ENCODE measurements around the gene ANKRD39.
A peak's percentile ranks its signal among the peaks of the same experiment; 100 is the strongest.

Gene ANKRD39

GRCh38 chr2:96888072-96889011, 30.5 kb upstream of the ANKRD39 start:
- DNase-seq (ENCODE audit: low spot score) (no peak), FAIRE-seq (peak; percentile 65)

DNA sequence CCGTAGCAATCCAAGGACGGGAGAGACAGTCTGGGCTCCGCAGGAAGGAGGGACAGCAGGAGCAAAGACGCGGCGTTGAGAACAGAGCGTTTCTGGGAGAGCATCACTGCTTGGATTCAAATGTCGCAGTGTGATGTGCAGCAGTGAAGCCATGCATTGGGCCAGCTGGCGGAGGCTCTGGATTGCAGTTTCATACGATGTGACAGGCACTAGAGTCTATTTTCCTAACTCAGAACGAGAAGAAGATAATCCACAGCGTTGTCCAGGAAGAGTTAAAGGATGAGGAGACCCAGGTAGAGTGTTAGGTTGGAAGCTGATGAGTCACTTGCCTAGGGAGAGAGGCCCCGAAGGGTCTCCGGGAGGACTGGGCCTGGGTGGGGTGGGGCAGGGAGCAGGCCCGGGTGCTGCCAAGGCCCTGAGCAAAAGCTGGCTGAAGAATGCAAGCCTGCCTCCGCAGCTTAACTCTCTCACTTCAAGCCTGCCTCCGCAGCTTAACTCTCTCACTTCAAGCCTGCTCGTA, 29.7 kb upstream of the ANKRD39 start:
- no peak for FAIRE-seq

DNA sequence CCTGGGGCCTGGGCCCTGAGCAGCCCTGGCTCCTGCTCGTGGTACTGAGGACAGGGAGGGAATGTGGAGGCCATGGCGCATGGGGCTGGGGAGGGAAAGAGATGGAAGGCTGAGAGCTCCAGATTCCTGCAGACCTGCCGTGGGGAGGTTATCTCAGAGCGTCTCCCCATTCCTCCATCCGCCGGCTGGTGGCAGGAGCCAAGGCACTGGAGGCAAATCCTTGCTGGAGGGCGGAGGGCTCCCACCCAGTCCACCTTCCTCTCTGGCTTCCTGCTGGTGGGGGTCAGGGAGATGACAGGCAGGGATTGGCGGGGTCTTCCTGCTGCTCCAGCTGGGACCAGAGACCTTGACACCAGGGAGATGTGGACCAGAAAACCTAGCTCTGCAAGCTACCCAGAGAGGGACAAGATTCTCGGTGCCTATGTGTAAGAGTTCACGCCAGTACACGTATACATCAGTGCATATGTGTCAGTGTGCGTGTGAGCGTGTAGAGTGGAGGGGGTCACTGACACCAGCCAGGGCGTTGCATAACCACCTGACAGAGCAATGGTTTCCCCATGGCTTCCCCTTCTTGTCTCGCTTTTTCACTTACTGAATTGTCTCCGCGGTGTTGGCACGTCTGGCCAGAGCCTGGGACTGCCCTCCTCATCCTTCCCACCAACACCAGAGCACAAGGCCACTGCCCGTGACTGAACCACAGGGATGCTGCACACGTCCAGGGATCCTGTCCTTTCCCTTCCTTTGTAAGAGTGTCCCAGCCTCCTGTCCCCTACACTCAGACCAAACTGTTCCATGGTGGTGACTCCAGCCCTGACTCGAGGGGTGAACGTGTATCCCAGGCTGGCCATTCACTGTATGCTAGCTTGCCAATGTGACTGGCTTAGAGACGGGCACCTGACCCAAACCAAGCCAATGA, 27.9 kb upstream of the ANKRD39 start:
- peak; percentile 79 for FAIRE-seq

More for the DNA sequence above, 29.7 kb upstream of the ANKRD39 start:
- DNase-seq (ENCODE audit: low spot score) = no peak

DNA sequence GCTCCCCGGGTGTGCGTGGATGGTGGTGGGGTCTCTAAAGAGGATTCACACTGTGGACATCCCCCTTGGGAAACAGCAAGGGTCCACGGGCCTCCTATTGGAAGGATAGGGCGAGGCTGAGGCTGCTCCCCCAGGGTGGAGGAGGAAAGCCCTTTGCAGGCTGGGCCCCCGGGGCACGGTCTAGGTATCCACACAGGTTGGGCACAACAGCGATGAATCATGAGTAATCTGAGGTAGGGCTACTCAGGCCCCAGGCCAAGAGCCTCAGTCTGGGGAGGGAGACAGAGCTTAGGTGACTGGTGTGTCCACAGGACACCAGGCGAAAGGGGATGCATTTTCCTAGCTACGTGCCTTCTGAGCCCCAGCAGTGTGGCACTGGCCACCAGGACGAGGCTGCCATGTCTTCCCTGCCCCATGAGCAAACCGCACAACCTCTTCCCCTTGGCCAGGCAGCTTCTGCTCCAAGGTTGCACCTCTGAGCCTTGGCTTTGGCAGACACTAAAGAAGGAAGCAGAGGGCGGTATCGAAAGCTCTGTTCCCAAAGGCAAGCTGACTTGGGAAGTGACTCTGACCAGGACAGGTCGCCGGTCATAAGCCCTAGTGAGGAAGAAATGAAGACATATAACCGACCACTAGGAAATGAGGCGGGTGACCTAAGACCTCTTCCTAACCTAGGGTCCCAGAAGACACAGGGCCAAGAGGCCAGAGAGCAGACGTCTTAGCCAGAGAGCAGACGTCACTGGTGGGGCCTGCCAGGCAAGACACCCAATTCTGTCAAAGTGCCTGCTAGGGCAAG, 26.7 kb upstream of the ANKRD39 start:
- DNase-seq (ENCODE audit: low spot score) (no peak), FAIRE-seq (no peak)

More for the DNA sequence above, 27.9 kb upstream of the ANKRD39 start:
- DNase-seq (ENCODE audit: low spot score) = no peak

DNA sequence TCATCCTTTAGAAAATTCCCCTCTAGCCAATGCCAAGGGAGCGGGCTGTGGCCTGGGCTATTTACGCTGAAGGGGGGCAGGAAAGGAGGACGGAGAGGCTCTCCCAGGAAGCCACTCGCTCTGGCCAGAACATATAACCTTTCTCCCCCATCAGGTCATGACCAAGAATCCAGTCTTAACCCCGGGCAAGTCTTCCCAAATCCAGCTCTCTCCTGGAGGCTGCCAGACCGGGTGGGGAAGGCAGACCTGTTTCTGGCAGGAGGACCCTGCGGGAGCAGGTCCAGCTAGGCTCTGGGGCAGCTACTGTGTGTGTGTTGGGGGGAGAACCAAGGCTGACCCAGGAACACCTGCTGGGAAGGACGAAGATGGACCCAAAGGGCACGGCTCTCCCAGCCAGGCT, 25.5 kb upstream of the ANKRD39 start:
- FAIRE-seq (no peak), DNase-seq (ENCODE audit: low spot score) (no peak)

DNA sequence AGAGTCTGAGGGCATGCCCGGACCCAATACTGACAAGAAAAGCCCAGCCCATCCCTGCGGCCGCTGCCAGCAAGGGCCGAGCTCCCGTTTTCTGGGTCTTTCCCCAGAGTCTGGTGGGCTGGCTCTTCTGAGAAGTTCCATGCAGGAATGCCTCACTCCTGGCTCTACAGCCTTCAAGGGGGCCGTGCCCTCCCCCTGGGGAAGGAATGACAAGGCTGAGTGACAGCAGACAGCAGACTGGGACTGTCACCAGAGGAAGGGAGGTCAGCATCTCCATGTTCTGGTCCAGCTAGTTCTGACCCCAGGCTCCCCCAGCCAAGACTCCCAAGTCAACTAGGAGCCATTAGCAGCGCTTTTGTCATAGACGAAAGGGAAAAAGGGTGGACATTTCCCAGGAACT, 25.1 kb upstream of the ANKRD39 start:
- DNase-seq (ENCODE audit: low spot score) (no peak), FAIRE-seq (no peak)

- DNase-seq (ENCODE audit: low spot score) (no peak), FAIRE-seq (peak; percentile 13)
Observed at GRCh38 chr2:96882230-96882629, 24.4 kb upstream of the ANKRD39 start.

GRCh38 chr2:96881349-96882195, 23.8 kb upstream of the ANKRD39 start:
- FAIRE-seq = no peak
- no peak for DNase-seq (ENCODE audit: low spot score)

- FAIRE-seq = no peak
Observed at GRCh38 chr2:96880891-96881273, 23.1 kb upstream of the ANKRD39 start.

DNA sequence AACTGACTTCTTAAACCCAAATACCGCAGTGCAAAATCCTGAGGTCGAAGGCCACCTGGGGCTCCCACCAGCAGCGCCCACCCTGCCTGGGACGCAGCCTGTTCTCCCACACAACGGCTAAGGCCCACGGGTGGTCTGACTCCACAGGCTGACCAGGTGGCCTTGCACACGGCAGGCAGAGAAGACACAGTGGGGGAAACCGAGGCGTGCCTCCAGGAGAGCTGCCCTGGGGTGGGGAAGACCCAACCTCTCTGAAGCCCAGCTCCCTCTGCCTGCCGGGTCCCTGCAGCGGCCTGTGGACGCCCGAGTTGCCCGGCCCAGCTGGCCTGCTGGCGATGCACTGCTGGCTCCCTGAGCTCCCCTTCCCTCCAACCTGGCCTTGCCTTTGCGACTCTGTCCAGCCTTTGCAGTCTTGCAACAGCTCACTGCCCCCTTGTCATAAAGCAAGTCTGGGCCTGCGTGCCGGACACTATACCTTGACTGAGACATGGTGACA, 21.8 kb upstream of the ANKRD39 start:
- FAIRE-seq = no peak
- DNase-seq (ENCODE audit: low spot score) = no peak

More at GRCh38 chr2:96880891-96881273, 23.1 kb upstream of the ANKRD39 start:
- no peak for DNase-seq (ENCODE audit: low spot score)

GRCh38 chr2:96878796-96879544, 21.2 kb upstream of the ANKRD39 start:
- FAIRE-seq (no peak), DNase-seq (ENCODE audit: low spot score) (no peak)

- DNase-seq (ENCODE audit: low spot score) (no peak), FAIRE-seq (no peak)
Observed at GRCh38 chr2:96878171-96878570, 20.4 kb upstream of the ANKRD39 start.

- DNase-seq (ENCODE audit: low spot score) = no peak
- FAIRE-seq = no peak
Observed at GRCh38 chr2:96877631-96878092, 19.8 kb upstream of the ANKRD39 start.

DNA sequence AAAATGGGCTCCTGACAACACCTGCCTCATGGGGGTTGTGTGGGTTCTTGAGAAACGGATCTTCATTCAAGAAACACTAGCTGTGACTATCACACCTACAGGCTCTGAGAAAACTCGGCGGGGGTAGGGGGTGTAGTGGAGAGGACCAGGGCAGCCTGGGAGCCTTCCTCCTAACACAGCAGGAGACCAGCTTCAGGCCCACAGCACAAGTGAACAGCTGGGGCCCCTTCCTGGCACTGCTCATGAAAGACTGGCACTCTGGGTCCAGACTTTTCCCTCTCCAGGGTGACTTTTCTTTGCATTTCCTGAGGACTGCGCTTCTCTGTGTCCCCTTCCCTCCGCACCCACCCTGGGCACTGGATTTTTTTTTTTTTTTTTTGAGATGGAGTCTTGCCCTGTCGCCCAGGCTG, 19.2 kb upstream of the ANKRD39 start:
- FAIRE-seq (no peak), DNase-seq (ENCODE audit: low spot score) (no peak)

DNA sequence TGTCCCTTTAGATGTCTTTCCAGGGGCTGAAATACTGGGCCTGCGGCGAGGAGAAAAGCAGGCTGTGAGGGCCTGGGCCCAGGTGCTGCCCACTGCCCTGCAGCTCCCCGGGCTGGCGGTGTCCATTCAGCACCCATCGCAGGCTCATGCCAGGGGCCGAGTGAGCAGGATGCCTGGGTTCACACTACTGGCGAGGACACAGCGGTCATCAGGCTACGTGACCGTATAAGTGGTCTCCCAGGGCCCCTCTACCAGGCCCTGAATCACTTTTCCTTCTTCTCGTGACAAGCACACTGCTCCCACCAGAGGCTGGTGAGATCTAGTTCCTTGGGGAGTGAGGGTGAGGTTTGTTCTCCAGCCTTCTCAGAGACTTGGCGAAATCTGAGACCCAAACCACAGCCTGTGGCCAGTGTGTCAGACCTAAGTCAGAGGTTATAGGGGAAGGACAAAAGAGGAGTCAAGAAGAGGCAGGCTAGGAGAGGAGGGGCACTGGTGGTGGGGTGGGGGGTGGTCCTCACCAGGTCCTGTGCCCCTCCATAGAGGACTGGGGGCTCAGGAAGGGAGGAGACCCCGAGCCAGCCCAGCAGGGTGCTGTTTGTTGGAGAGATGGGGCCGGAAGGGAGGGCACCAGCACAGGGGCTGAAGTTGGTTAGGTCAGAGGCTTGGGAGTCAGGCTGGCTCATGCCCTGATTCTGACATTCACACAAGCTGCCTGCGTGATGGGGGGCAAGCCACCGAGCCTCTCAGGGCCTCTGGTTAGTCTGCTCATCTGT, 18.6 kb upstream of the ANKRD39 start:
- DNase-seq (ENCODE audit: low spot score) (peak; percentile 50), FAIRE-seq (no peak)

GRCh38 chr2:96875498-96876268, 17.9 kb upstream of the ANKRD39 start:
- no peak for FAIRE-seq
- DNase-seq (ENCODE audit: low spot score) = no peak

DNA sequence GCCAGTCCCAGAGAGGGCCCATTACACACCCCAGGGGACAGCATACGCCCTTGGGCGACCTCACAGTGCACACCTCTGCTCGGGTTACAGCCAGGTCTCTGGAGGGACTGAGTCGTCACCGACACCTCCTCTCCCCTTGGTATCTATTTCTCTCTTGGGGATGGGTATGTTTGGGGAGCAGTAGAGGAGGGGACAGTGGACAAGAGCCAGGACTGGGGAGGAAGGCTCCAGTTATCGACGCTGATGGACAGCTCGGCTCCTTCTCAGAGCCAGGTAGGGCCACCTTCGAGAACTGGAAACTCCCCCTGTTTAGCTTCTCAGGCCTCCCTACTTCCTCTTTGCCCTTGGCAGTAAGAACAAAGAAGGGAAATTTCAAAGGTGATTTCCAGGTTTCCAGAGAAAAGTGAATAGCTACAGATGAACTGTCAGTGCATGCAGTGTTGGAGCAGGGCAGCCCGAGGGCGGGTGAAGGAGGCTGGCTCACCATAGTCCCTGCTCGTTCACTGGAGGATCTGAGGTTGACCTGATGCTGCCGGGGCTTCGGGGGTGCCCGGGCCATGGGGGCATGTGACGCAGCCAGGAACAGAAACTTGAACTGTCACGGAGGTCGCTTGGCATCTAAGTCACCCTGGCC, 16.5 kb upstream of the ANKRD39 start:
- FAIRE-seq = no peak
- no peak for DNase-seq (ENCODE audit: low spot score)

Data from urothelium cell line (cell line).